ENCODE results near the gene TNN. TPM values are rescaled to one million over a fixed set of nuclear protein-coding genes. Genes with fewer than 3 reads are reported as not detected.

TNN gene
- total and polyA plus RNA-seq, 9 donors = 3.3 to 9.2 (median 5.5) TPM

DNA sequence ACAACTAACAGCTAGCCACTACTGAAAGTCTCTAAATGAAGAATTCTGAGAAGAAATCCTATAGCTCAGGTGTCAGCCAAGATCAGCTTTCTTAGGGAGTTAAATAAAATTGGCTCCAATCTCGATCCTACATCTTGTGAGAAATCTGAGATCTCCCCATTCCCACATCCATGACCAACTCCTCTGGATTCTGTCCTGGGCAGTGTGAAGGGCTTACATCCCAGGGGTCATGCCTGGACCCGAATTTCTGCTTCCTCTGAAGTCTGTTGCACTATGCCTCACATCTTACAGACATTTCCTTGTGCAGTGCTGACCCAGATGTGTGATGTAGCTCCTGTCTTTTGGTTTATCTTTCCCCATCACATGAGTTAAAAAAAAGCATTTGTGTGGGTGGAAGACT is 4.8 kb upstream of the TNN start:
- H3K27ac ChIP-seq (ENCODE audit: low read length) = no peak overlapping the region
- H3K4me1 ChIP-seq (ENCODE audit: control insufficient read depth, insufficient read depth, low read length) = no peaks in the 10 kb centered on the region
- no peak overlapping the region for H3K4me3 ChIP-seq (ENCODE audit: low read length)
- H3K9me3 ChIP-seq (replicated peaks; ENCODE audit: control insufficient read depth, low read depth, low read length) = no peaks in the 10 kb centered on the region
- no peaks in the 10 kb centered on the region for H3K36me3 ChIP-seq (ENCODE audit: control insufficient read depth, insufficient read depth, low read length)
- no peaks in the 10 kb centered on the region for H3K27me3 ChIP-seq (ENCODE audit: control insufficient read depth, insufficient read depth, low read length)
- peak; percentile 76 for DNase-seq
- 30% methylated on average over 2 of the region's 2 CpGs for WGBS (ENCODE audit: insufficient coverage)

DNA sequence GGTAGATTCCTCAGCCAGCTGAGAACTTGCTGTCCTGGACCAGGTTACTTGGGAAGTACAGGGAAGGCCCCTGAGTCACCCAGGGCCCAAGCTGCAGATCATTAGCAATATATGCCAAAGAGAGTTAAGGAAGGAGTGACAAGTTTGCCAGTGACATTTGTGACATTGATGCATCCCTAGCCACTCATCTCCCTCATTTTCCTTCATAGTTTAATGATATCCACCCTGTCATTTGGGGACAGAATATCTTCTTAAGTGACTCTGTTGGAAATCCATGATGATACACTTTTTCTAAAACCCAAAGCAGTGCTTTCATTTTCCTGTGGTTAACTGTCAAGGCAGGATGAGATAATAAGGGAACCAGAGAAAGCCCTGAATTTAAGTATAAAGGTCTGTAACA is 3.2 kb downstream of the TNN start:
- Histone ChIP-seq H3K4me3 (ENCODE audit: low read length) (no peak overlapping the region), H3K9me3 (replicated peaks; ENCODE audit: control insufficient read depth, low read depth, low read length) (no peaks in the 10 kb centered on the region), H3K4me1 (ENCODE audit: control insufficient read depth, insufficient read depth, low read length) (peaks cover 28% of the 10 kb centered on the region), H3K27ac (ENCODE audit: low read length) (peak overlapping the region; percentile 92), H3K36me3 (ENCODE audit: control insufficient read depth, insufficient read depth, low read length) (no peaks in the 10 kb centered on the region), H3K27me3 (ENCODE audit: control insufficient read depth, insufficient read depth, low read length) (no peaks in the 10 kb centered on the region)
- DNase-seq = no peak

DNA sequence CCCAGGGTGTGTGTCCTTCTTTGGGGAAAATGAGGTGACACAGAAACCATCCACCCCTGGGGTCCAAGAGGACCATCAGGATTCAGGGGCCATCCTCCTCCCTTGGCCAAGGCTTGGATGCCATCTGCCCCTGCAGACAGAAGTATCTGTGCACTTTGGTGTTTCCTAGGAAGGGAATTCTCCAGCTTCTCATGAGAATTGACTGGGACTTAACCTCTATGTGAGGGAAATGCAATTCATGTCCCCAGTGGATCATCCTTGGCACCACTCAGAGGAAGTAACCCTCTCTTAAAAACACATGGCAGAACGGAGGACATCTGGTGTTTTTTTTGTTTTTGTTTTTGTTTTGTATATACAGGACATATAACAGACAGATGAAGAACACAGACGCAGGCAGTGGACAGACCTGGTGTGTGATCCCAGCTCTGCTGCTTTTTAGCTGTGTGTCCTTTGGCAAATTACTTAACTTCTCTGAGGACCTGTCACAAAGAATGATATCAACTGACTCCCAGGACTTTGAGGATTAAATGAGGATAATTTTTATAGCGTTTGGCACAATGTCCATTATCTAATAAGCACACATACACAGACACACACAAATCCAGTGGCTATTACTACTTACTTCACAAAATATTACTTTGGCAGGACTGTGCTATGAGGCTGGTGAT is 3.8 kb downstream of the TNN start:
- H3K27me3 ChIP-seq (ENCODE audit: control insufficient read depth, insufficient read depth, low read length) = no peaks in the 10 kb centered on the region
- peak overlapping the region; percentile 92 for H3K27ac ChIP-seq (ENCODE audit: low read length)
- WGBS (ENCODE audit: insufficient coverage) = no CpG with 5 or more reads among the region's 3 CpGs

DNA sequence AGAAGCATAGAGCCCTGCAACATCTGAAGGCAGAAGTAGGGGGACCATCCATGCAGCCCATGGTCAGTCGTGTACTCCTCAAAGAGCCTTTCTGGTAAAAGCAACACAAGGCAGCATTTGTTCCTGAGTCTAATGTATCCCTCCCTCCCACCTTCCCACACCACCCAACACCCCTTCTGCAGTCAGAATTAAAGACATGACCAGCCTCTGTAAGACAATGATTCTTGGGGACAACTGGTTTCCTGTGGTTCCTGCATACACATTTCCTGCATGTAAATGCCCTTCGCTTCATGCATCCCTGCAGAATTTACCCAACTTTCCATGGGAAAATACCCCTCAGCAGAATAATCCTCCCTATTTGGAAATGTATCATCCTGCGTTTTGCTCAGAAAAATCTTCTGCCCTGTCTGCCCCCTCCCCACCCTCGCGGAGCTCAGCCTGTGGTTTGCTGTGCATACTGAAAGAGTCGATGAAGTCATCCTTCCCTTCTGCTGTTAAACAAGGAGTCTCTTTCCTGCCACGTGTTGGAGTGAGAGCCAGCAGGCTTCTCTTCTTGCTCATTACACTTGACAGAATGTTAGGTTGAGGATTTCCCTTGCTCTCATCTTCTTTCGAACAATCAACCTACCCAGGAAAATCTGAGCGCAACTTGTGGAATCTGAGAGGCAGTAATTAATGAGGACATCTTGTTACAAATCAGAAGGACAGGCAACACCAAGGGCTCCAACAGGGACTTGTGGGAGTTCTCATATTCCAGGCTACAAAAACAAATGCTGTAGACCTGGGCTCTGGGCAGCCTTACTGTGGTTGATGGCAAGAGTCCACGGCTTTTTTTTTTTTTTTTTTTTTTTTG is 4.7 kb downstream of the TNN start:
- DNase-seq = peak; percentile 99
- no peaks in the 10 kb centered on the region for H3K36me3 ChIP-seq (ENCODE audit: control insufficient read depth, insufficient read depth, low read length)
- H3K27ac ChIP-seq (ENCODE audit: low read length) = peak overlapping the region; percentile 92
- H3K4me3 ChIP-seq (ENCODE audit: low read length) = peak overlapping the region; percentile 21
- no peaks in the 10 kb centered on the region for H3K9me3 ChIP-seq (replicated peaks; ENCODE audit: control insufficient read depth, low read depth, low read length)
- 20% methylated on average over 2 of the region's 10 CpGs for WGBS (ENCODE audit: insufficient coverage)
- no peaks in the 10 kb centered on the region for H3K27me3 ChIP-seq (ENCODE audit: control insufficient read depth, insufficient read depth, low read length)
- peaks cover 28% of the 10 kb centered on the region for H3K4me1 ChIP-seq (ENCODE audit: control insufficient read depth, insufficient read depth, low read length)

More for the DNA sequence above, 3.8 kb downstream of the TNN start:
- Histone ChIP-seq H3K4me3 (ENCODE audit: low read length) (no peak overlapping the region), H3K36me3 (ENCODE audit: control insufficient read depth, insufficient read depth, low read length) (no peaks in the 10 kb centered on the region), H3K9me3 (replicated peaks; ENCODE audit: control insufficient read depth, low read depth, low read length) (no peaks in the 10 kb centered on the region), H3K4me1 (ENCODE audit: control insufficient read depth, insufficient read depth, low read length) (peaks cover 28% of the 10 kb centered on the region)
- DNase-seq = peak; percentile 66

DNA sequence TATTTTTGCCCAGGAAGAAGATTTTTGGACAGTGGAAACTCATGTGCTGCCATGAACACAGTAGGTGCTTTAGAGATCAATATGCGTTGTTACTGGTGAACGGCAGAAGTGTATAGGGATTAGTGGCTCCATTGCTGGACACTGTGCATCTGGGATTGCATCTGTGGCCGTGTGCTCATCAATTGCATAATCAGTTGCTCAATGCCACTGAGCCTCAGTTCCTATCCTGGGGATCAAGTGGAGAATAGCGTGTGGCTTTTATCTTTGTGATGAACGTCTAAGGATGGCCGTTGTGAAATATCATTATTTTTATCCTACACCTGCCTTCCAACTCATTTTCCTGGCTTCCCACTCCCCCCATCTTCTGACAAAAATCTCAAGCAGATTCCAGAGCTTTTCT is 5.4 kb downstream of the TNN start:
- 30% methylated on average over 2 of the region's 6 CpGs for WGBS (ENCODE audit: insufficient coverage)
- DNase-seq = peak; percentile 77

DNA sequence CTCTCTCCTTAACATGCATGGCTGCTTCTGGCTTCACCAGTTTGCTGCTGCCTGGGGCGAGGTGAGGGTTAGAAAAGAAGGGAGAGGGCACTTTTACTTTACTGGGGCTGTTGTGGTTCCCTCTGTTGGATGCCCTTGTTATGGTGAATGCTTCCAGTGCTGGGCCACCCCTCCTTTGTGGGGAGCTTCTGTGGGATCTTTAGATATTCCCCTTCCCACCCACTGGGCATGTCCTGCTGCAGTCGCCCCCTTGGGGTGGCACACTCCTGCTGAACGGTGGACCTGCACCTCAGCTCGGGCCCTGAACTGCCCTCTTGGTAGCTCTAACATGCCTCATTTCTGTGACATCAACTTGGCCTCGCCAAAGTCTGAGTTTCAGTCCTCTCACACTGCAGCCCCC is 6.0 kb downstream of the TNN start:
- no peaks in the 10 kb centered on the region for H3K27me3 ChIP-seq (ENCODE audit: control insufficient read depth, insufficient read depth, low read length)
- WGBS (ENCODE audit: insufficient coverage) = 72% methylated on average over 4 of the region's 5 CpGs
- no peak for DNase-seq
- peak overlapping the region; percentile 92 for H3K27ac ChIP-seq (ENCODE audit: low read length)
- H3K9me3 ChIP-seq (replicated peaks; ENCODE audit: control insufficient read depth, low read depth, low read length) = no peaks in the 10 kb centered on the region
- peaks cover 28% of the 10 kb centered on the region for H3K4me1 ChIP-seq (ENCODE audit: control insufficient read depth, insufficient read depth, low read length)
- H3K36me3 ChIP-seq (ENCODE audit: control insufficient read depth, insufficient read depth, low read length) = no peaks in the 10 kb centered on the region
- H3K4me3 ChIP-seq (ENCODE audit: low read length) = no peak overlapping the region

More for the DNA sequence above, 5.4 kb downstream of the TNN start:
- H3K27ac ChIP-seq (ENCODE audit: low read length) = peak overlapping the region; percentile 92
- H3K4me1 ChIP-seq (ENCODE audit: control insufficient read depth, insufficient read depth, low read length) = peaks cover 28% of the 10 kb centered on the region
- no peaks in the 10 kb centered on the region for H3K9me3 ChIP-seq (replicated peaks; ENCODE audit: control insufficient read depth, low read depth, low read length)
- H3K27me3 ChIP-seq (ENCODE audit: control insufficient read depth, insufficient read depth, low read length) = no peaks in the 10 kb centered on the region
- H3K36me3 ChIP-seq (ENCODE audit: control insufficient read depth, insufficient read depth, low read length) = no peaks in the 10 kb centered on the region
- H3K4me3 ChIP-seq (ENCODE audit: low read length) = no peak overlapping the region

DNA sequence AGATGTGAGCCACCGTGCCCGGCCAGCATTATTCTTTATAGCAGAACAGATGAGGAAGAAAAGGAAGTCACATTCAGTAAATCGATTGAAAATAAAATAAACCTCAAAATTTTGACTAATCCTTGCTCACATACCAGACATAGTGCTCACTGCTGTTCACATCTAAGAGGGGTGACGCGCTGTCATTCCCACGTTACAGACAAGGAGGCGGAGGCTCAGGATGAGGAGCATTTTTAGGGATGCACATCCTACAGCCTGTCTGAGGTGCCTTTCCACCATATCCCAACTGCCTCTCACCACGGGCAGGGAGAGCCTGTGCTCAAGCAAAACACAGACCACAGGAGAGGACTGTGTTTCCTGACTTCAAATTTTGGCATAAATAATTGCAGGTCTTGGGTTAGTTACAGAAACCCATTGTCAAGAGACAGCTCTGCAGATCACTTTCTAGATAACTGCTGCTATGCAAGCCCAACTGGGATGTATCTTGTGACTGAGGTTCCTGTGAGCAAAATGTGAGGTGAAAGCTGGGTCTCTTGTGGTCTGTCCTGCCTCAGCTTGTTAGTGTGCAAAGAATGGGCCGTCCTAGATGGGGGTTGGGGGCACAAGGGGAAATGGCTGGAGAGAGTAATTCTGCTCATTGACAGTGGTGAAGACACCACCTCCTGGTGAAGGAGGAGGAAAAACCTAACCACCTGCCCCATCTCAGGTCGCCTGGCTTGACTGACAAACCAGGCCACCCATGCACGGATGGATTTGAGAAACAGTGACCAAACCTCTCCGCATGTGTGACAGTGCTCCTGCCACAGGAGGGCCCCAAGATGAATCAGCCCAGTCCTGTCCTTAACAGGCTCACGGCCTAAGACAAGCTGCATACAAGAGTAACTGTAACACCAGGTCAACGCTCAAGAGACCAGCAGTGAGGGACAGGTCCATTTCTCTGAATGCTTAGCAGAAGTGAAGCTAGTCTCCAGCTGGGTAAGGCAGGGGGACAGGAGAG is 8.2 kb downstream of the TNN start:
- peaks cover 27% of the 10 kb centered on the region for H3K4me1 ChIP-seq (ENCODE audit: control insufficient read depth, insufficient read depth, low read length)
- 79% methylated on average over 9 of the region's 14 CpGs for WGBS (ENCODE audit: insufficient coverage)
- H3K4me3 ChIP-seq (ENCODE audit: low read length) = no peak overlapping the region
- H3K9me3 ChIP-seq (replicated peaks; ENCODE audit: control insufficient read depth, low read depth, low read length) = no peaks in the 10 kb centered on the region
- no peak for DNase-seq
- H3K27me3 ChIP-seq (ENCODE audit: control insufficient read depth, insufficient read depth, low read length) = no peaks in the 10 kb centered on the region
- no peaks in the 10 kb centered on the region for H3K36me3 ChIP-seq (ENCODE audit: control insufficient read depth, insufficient read depth, low read length)
- no peak overlapping the region for H3K27ac ChIP-seq (ENCODE audit: low read length)

DNA sequence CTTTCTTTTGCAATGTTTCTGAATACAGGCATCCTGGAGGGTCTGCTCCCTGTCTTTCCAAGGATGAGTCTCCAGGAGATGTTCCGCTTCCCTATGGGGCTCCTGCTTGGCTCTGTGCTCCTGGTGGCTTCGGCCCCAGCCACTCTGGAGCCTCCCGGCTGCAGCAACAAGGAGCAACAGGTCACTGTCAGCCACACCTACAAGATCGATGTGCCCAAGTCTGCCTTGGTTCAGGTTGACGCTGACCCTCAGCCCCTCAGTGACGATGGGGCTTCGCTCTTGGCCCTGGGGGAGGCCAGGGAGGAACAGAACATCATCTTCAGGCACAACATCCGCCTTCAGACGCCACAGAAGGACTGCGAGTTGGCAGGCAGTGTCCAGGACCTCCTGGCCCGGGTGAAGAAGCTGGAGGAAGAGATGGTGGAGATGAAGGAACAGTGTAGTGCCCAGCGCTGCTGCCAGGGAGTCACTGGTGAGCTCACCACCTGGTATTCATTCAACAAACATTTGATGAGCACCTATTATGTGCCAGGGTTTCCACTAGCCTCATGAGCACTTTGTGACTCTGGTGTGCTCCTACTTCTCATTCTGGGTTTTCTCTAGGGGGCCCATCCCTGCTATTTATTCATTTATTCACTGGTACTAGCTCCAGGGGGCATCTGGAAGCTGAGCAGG is 9.9 kb downstream of the TNN start:
- H3K27me3 ChIP-seq (ENCODE audit: control insufficient read depth, insufficient read depth, low read length) = no peaks in the 10 kb centered on the region
- H3K27ac ChIP-seq (ENCODE audit: low read length) = no peak overlapping the region
- WGBS (ENCODE audit: insufficient coverage) = 80% methylated on average over 7 of the region's 12 CpGs
- H3K4me1 ChIP-seq (ENCODE audit: control insufficient read depth, insufficient read depth, low read length) = peaks cover 12% of the 10 kb centered on the region
- no peaks in the 10 kb centered on the region for H3K36me3 ChIP-seq (ENCODE audit: control insufficient read depth, insufficient read depth, low read length)
- no peak for DNase-seq
- H3K4me3 ChIP-seq (ENCODE audit: low read length) = no peak overlapping the region
- H3K9me3 ChIP-seq (replicated peaks; ENCODE audit: control insufficient read depth, low read depth, low read length) = no peaks in the 10 kb centered on the region

DNA sequence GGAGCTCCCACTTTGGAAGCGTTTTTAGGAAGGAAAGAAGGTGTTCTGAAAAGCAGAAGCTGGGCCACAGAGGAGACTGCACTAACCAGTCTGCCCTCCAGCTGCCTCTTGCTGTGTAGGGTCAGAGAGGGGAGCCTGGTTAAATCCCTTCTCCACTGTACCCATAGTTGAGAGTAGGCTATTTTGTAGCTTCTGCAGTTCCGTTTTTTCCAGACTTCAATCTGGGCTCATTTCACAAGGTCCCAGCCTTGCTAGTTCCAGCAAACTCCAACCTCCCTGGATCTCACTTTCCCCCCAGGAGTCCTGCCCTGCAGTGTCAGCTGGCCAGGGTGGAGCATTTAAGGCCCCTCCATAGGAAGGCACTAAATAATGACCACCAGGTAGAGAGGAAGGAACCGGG is 11.0 kb downstream of the TNN start:
- WGBS (ENCODE audit: insufficient coverage) = 37% methylated on average over 2 of the region's 3 CpGs
- Histone ChIP-seq H3K4me3 (ENCODE audit: low read length) (no peak overlapping the region), H3K27ac (ENCODE audit: low read length) (no peak overlapping the region), H3K27me3 (ENCODE audit: control insufficient read depth, insufficient read depth, low read length) (no peaks in the 10 kb centered on the region), H3K9me3 (replicated peaks; ENCODE audit: control insufficient read depth, low read depth, low read length) (no peaks in the 10 kb centered on the region), H3K36me3 (ENCODE audit: control insufficient read depth, insufficient read depth, low read length) (no peaks in the 10 kb centered on the region), H3K4me1 (ENCODE audit: control insufficient read depth, insufficient read depth, low read length) (peaks cover 2% of the 10 kb centered on the region)
- no peak for DNase-seq
